Suprapubic skin (tissue), 4 donors: ENCODE data around the gene PLA1A. TPM values are rescaled to one million over a fixed set of nuclear protein-coding genes. Genes with fewer than 3 reads are reported as not detected.

Experiments used
- DNase-seq, 2 donors: peaks; one replicate each; pipeline ENCODE4 v3.0.0-alpha.2; 2019; ENCODE audit warnings: low spot score in 2 of 2
- H3K27ac ChIP-seq: fragments of 200-600 bp; sonication (generic); one replicate; pipeline ENCODE4 v1.5.1; 2019
- H3K27me3 ChIP-seq: fragments of 200-600 bp; sonication (generic); one replicate; pipeline ENCODE4 v1.5.1; 2019
- H3K36me3 ChIP-seq: fragments of 200-600 bp; sonication (generic); one replicate; pipeline ENCODE4 v1.5.1; 2019
- H3K4me1 ChIP-seq: fragments of 200-600 bp; sonication (generic); one replicate; pipeline ENCODE4 v1.5.1; 2019
- H3K4me3 ChIP-seq: fragments of 200-600 bp; sonication (generic); one replicate; pipeline ENCODE4 v1.5.1; 2019; ENCODE audit warnings: mild to moderate bottlenecking
- H3K9me3 ChIP-seq: fragments of 200-600 bp; sonication (generic); one replicate; pipeline ENCODE4 v1.5.1; 2019
- CTCF ChIP-seq, 2 donors: fragments of 200-600 bp in 1 of 2; fragments of 450-650 bp in 1 of 2; sonication (generic) in 1 of 2; IDR thresholded peaks; one replicate each; pipeline ENCODE4 v1.5.1; 2016 to 2019; ENCODE audit warnings: antibody characterized with exemption in 2 of 2, mild to moderate bottlenecking in 1 of 2, moderate library complexity in 1 of 2
- EP300 ChIP-seq: sonication (generic); formaldehyde crosslinking; IDR thresholded peaks from one replicate; pipeline ENCODE4 v1.6.1; 2017; ENCODE audit warnings: antibody characterized with exemption
- POLR2A ChIP-seq, 2 donors: fragments of 450-650 bp; IDR thresholded peaks; one replicate each; pipeline ENCODE4 v1.6.1; 2017; ENCODE audit warnings: antibody characterized with exemption in 2 of 2, mild to moderate bottlenecking in 2 of 2, moderate library complexity in 2 of 2
- POLR2AphosphoS5 ChIP-seq, 3 donors: sonication (generic); formaldehyde crosslinking; IDR thresholded peaks; one replicate each; pipeline ENCODE4 v1.6.1; 2017; ENCODE audit warnings: antibody characterized with exemption in 3 of 3
- WGBS: methylation state at CpG from one replicate; pipeline ENCODE4 v1.1.5; 2018; 5-methylcytosine and 5-hydroxymethylcytosine counted together
- total RNA-seq, 4 donors: library from RNA; depleted of rRNA; stranded (reverse); fragments of >200 nt; gene quantifications; one replicate each; pipeline ENCODE4 v1.1.0, GENCODE V29; 2016

Gene PLA1A
- total RNA-seq, 4 donors from 2014 or later: 0.39 to 1.8 (median 1.4) TPM; not detected in 1

GRCh38 chr3:119604878-119605277 is 7.2 kb downstream of the PLA1A start:
- H3K27ac ChIP-seq: no peak overlapping the region
- WGBS: 80% methylated on average over 1 of the region's 1 CpG
- H3K36me3 ChIP-seq: no peaks in the 10 kb centered on the region
- no peaks in the 10 kb centered on the region for H3K4me1 ChIP-seq
- no peak overlapping the region for H3K4me3 ChIP-seq
- TF ChIP-seq POLR2AphosphoS5 (IDR thresholded peaks at IDR 0.05) (no peak), CTCF (IDR thresholded peaks at IDR 0.05) (no peak), EP300 (no peak), POLR2A (IDR thresholded peaks at IDR 0.05) (no peak)
- no peaks in the 10 kb centered on the region for H3K27me3 ChIP-seq
- H3K9me3 ChIP-seq: no peaks in the 10 kb centered on the region
- DNase-seq: no peak

GRCh38 chr3:119608405-119609000 is 10.8 kb downstream of the PLA1A start:
- DNase-seq: no peak
- Histone ChIP-seq H3K4me3 (no peak overlapping the region), H3K4me1 (no peaks in the 10 kb centered on the region), H3K36me3 (no peaks in the 10 kb centered on the region), H3K27me3 (no peaks in the 10 kb centered on the region), H3K9me3 (no peaks in the 10 kb centered on the region), H3K27ac (no peak overlapping the region)
- TF ChIP-seq EP300 (no peak), POLR2A (IDR thresholded peaks at IDR 0.05) (no peak), POLR2AphosphoS5 (IDR thresholded peaks at IDR 0.05) (no peak), CTCF (IDR thresholded peaks at IDR 0.05) (no peak)
- 66% methylated on average over 6 of the region's 6 CpGs for WGBS

GRCh38 chr3:119609301-119609700 is 11.6 kb downstream of the PLA1A start:
- H3K27me3 ChIP-seq: no peaks in the 10 kb centered on the region

GRCh38 chr3:119611664-119612063 is 14.0 kb downstream of the PLA1A start:
- WGBS: 96% methylated on average over 1 of the region's 1 CpG
- DNase-seq: no peak
- TF ChIP-seq POLR2A (IDR thresholded peaks at IDR 0.05) (no peak), POLR2AphosphoS5 (IDR thresholded peaks at IDR 0.05) (no peak), CTCF (IDR thresholded peaks at IDR 0.05) (no peak), EP300 (no peak)

More at GRCh38 chr3:119609301-119609700, 11.6 kb downstream of the PLA1A start:
- TF ChIP-seq POLR2A (IDR thresholded peaks at IDR 0.05): no peak
- TF ChIP-seq CTCF (IDR thresholded peaks at IDR 0.05): no peak
- no peak for TF ChIP-seq EP300
- TF ChIP-seq POLR2AphosphoS5 (IDR thresholded peaks at IDR 0.05): no peak
- Histone ChIP-seq H3K4me3 (no peak overlapping the region), H3K9me3 (no peaks in the 10 kb centered on the region), H3K36me3 (no peaks in the 10 kb centered on the region), H3K27ac (no peak overlapping the region), H3K4me1 (no peaks in the 10 kb centered on the region)
- WGBS: 41% methylated on average over 6 of the region's 6 CpGs
- DNase-seq: no peak

GRCh38 chr3:119613201-119613600 is 15.5 kb downstream of the PLA1A start:
- no peaks in the 10 kb centered on the region for H3K9me3 ChIP-seq
- no peak overlapping the region for H3K27ac ChIP-seq
- no peak overlapping the region for H3K4me3 ChIP-seq
- no peaks in the 10 kb centered on the region for H3K36me3 ChIP-seq
- 100% methylated on average over 1 of the region's 1 CpG for WGBS
- H3K4me1 ChIP-seq: no peaks in the 10 kb centered on the region
- no peak for TF ChIP-seq POLR2AphosphoS5 (IDR thresholded peaks at IDR 0.05)
- TF ChIP-seq CTCF (IDR thresholded peaks at IDR 0.05): no peak
- no peak for TF ChIP-seq EP300
- no peak for TF ChIP-seq POLR2A (IDR thresholded peaks at IDR 0.05)
- DNase-seq: no peak
- no peaks in the 10 kb centered on the region for H3K27me3 ChIP-seq

More at GRCh38 chr3:119611664-119612063, 14.0 kb downstream of the PLA1A start:
- Histone ChIP-seq H3K9me3 (no peaks in the 10 kb centered on the region), H3K36me3 (no peaks in the 10 kb centered on the region), H3K27me3 (no peaks in the 10 kb centered on the region), H3K4me1 (no peaks in the 10 kb centered on the region), H3K4me3 (no peak overlapping the region), H3K27ac (no peak overlapping the region)
